GM10847 (cell line): Measurements from ENCODE around the gene PDXDC1.

Experiments used
- POLR2A ChIP-seq: IDR thresholded peaks from 2 replicates; pipeline ENCODE4 v1.6.1; 2011; ENCODE audit not compliant: insufficient read length; ENCODE audit errors: extremely low read depth

Gene PDXDC1

DNA sequence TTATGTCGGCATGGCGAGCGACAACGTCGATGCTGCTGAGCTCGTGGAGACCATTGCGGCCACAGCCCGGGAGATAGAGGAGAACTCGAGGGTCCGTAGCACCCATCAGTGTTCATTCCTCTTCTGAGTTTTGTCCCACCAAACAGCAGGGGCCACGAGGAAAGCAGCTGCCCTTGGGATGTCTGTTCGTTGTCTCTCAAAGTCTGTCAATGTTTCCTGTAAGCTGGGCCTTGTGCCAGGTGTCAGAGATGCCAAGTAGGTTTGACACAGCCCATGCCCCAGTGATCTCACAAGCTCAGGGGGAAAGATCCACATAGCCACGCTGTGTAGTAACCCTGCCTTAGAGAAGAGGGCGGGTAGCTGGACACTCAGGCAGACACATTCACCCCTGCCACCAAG is 58.5 kb downstream of the PDXDC1 start:
- no peak for TF ChIP-seq POLR2A

GRCh38 chr16:15034266-15035162 is 59.7 kb downstream of the PDXDC1 start:
- no peak for TF ChIP-seq POLR2A

DNA sequence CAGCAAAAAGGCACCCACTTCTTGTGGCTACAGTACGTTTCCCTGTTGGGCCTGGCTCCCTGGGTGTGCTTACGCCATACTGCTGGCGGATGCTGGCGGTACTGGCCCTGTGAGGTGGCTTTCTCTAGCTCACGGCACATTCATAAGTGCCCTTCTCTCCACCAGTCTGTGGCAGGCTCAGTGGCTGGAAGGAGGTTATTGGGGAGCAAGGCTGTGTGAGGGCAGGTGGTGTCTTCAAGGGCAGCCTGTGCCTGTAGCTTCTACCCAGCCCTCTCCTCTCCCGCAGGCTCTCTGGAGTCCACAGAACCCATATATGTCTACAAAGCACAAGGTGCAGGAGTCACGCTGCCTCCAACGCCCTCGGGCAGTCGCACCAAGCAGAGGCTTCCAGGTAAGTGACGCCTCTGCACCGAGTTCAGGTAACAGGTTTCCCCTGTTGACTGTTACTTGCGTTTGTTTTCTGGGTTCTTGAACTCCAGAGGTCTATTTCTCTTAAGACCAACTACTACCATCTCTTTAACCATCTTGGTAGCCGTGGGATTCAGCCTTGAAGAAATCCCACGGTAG is 60.4 kb downstream of the PDXDC1 start:
- no peak for TF ChIP-seq POLR2A

- no peak for TF ChIP-seq POLR2A
These were observed 62.2 kb downstream of the PDXDC1 start for GRCh38 chr16:15037003-15037402.

DNA sequence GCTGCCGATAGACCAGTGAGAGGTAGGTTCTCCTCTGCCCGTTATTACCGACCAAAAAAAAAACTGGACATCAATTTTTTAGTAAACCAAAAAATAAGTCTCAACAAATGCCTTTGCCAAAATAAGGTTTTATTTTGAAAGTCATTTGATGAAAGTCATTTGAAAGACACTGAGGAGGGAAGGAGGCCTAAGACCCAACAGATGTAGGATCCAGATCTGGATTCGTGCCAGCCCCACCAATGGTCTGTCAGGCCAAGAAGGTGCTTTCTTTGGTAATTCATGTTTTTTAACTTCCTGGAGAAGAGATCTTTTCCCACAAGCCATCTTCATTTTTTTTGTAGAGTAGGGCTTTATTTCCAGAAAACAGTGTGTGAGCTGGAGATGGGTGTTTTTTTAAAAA is 62.9 kb downstream of the PDXDC1 start:
- no peak for TF ChIP-seq POLR2A

DNA sequence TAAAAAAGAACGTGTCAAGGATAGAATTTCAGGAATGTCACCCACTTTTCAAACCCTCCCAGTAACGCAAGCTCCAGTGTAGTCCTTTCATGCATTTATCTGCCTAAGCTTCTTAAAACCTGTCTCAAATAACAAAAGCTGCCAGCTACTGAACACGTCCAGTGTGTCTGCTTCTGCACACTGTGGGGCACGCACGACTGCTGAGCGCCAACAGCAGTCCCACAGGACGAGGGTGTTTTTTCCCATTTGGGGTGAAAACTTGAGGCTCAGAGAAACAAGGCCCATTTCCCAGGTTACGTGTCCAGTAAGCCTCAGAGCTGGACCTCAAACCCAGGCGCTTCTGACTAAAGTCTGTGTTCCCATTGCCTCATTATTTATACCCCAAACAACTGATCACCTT is 63.9 kb downstream of the PDXDC1 start:
- TF ChIP-seq POLR2A = no peak

- no peak for TF ChIP-seq POLR2A
These were observed 66.6 kb downstream of the PDXDC1 start for GRCh38 chr16:15041271-15042004.

DNA sequence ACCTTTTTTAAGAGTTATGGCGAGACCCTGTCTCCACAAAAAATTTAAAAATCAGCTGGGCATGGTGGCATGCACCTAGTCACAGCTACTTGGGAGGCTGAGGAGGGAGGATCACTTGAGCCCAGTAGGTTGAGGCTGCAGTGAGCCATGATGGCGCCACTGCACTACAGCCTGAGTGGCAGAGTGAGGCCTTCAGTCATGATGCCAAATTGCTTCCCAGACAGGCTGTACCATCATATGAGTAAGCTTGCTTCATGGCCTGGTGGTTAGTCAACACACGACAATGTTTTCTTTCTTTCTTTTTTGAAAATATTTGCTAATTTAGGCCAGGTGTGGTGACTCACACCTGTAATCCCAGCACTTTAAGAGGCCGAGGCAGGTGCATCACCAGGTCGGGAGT is 68.5 kb downstream of the PDXDC1 start:
- TF ChIP-seq POLR2A = no peak

- no peak for TF ChIP-seq POLR2A
These were observed 69.5 kb downstream of the PDXDC1 start for GRCh38 chr16:15044286-15044685.

GRCh38 chr16:15046692-15047376 is 72.0 kb downstream of the PDXDC1 start:
- no peak for TF ChIP-seq POLR2A

- TF ChIP-seq POLR2A = no peak
These were observed 74.9 kb downstream of the PDXDC1 start for GRCh38 chr16:15049581-15050180.

- TF ChIP-seq POLR2A = no peak
These were observed 76.6 kb downstream of the PDXDC1 start for GRCh38 chr16:15051387-15051951.

- TF ChIP-seq POLR2A = no peak
These were observed 78.1 kb downstream of the PDXDC1 start for GRCh38 chr16:15052747-15053476.

DNA sequence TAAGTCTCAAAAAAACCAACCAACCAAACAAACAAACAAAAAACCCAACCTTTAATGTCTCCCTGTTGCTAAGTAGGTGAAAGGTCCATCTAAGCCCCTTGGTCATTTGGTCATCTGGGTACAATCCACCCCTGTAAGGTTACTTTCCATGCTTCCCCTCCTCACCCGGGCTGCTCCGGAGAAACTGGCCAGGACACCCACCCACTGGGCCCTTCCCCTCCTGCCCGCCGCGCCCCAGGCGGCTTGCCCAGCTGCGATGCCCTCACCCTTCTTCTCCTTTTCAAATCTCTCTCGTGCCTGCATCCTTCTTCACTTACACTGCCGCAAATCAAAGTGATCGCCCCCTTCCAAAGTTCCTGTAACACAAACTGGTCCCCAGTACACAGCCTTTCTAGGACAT is 79.1 kb downstream of the PDXDC1 start:
- TF ChIP-seq POLR2A = no peak
